HEK293 (cell line): Measurements from ENCODE around the gene FOXN3.
A peak's percentile ranks its signal among the peaks of the same experiment; 100 is the strongest.

Experiments
- CTCF ChIA-PET: fragments of 350-600 bp; formaldehyde crosslinking; extraction: SDS; loops from one replicate; lab custom pipeline; 2021; ENCODE audit warnings: antibody characterized with exemption; lab: Yijun Ruan, JAX
- POLR2A ChIA-PET: fragments of 300-600 bp; formaldehyde crosslinking; extraction: SDS; loops from one replicate; lab custom pipeline; 2020; ENCODE audit warnings: antibody characterized with exemption, inconsistent platforms; lab: Yijun Ruan, JAX
- H3K27ac ChIP-seq: fragments of 200-500 bp; sonication (Bioruptor generic); 2 replicates; pipeline ENCODE4 v1.5.1; 2014; ENCODE audit warnings: low read depth, low read length, control low read depth, inconsistent platforms; ENCODE audit errors: extremely low read depth
- H3K36me3 ChIP-seq, 2 experiments: fragments of 200-500 bp in 1 of 2; sonication (Bioruptor generic) in 1 of 2; 1 replicate in 1 of 2; 2 replicates in 1 of 2; pipeline ENCODE4 v1.5.1; 2014 to 2017; ENCODE audit warnings: inconsistent platforms in 2 of 2, low read length in 2 of 2; ENCODE audit not compliant: control insufficient read depth in 2 of 2, insufficient read depth in 1 of 2
- H3K4me1 ChIP-seq: fragments of 200-500 bp; sonication (Bioruptor generic); 2 replicates; pipeline ENCODE4 v1.5.1; 2014; ENCODE audit warnings: mild to moderate bottlenecking, low read length, inconsistent platforms; ENCODE audit not compliant: control insufficient read depth, insufficient read depth
- H3K4me3 ChIP-seq: 2 replicates; pipeline ENCODE4 v1.5.1; 2011; ENCODE audit warnings: low read depth, mild to moderate bottlenecking, control low read depth, low read length, moderate library complexity
- H3K9me3 ChIP-seq: fragments of 200-500 bp; sonication (Bioruptor generic); 2 replicates; pipeline ENCODE4 v1.5.1; 2014; ENCODE audit warnings: low read depth, low read length, inconsistent platforms; ENCODE audit not compliant: control insufficient read depth, insufficient read depth
- IKZF3 ChIP-seq: fragments of 450-650 bp; IDR thresholded peaks from 2 replicates; pipeline ENCODE4 v1.5.0; 2018; ENCODE audit warnings: missing biosample characterization, mild to moderate bottlenecking, missing genetic modification characterization, moderate library complexity
- SALL2 ChIP-seq: fragments of 450-650 bp; formaldehyde crosslinking; IDR thresholded peaks from 2 replicates; pipeline ENCODE4 v1.5.0; 2017; ENCODE audit warnings: missing biosample characterization, mild to moderate bottlenecking, missing genetic modification characterization, borderline replicate concordance
- SCRT2 ChIP-seq: fragments of 450-650 bp; formaldehyde crosslinking; IDR thresholded peaks from 2 replicates; pipeline ENCODE4 v1.5.1; 2016; ENCODE audit warnings: missing biosample characterization, missing genetic modification characterization
- YY2 ChIP-seq: fragments of 450-650 bp; formaldehyde crosslinking; IDR thresholded peaks from 2 replicates; pipeline ENCODE4 v1.5.1; 2016; ENCODE audit warnings: missing biosample characterization, missing genetic modification characterization
- ZFHX2 ChIP-seq: fragments of 450-650 bp; formaldehyde crosslinking; conservative IDR thresholded peaks from 2 replicates; pipeline ENCODE4 v1.5.1; 2016; ENCODE audit warnings: missing biosample characterization, missing genetic modification characterization
- ZFP69B ChIP-seq: fragments of 450-650 bp; formaldehyde crosslinking; IDR thresholded peaks from 2 replicates; pipeline ENCODE4 v1.5.1; 2016; ENCODE audit warnings: missing biosample characterization, missing genetic modification characterization
- ZNF146 ChIP-seq: fragments of 450-650 bp; formaldehyde crosslinking; IDR thresholded peaks from 2 replicates; pipeline ENCODE4 v1.5.1; 2016; ENCODE audit warnings: missing biosample characterization, missing genetic modification characterization
- ZNF341 ChIP-seq: fragments of 450-650 bp; formaldehyde crosslinking; IDR thresholded peaks from 2 replicates; pipeline ENCODE4; 2016; ENCODE audit warnings: low read depth, missing biosample characterization, missing genetic modification characterization
- ZNF350 ChIP-seq: fragments of 450-650 bp; formaldehyde crosslinking; IDR thresholded peaks from 2 replicates; pipeline ENCODE4 v1.5.0; 2017; ENCODE audit warnings: missing biosample characterization, mild to moderate bottlenecking, missing genetic modification characterization
- ZNF544 ChIP-seq: fragments of 450-650 bp; formaldehyde crosslinking; IDR thresholded peaks from 2 replicates; pipeline ENCODE4 v1.5.0; 2017; ENCODE audit warnings: missing biosample characterization, missing genetic modification characterization
- ZNF549 ChIP-seq: fragments of 450-650 bp; IDR thresholded peaks from 2 replicates; pipeline ENCODE4 v1.5.1; 2018; ENCODE audit warnings: missing biosample characterization, missing genetic modification characterization, mild to moderate bottlenecking, inconsistent platforms, moderate library complexity
- ZNF837 ChIP-seq: fragments of 450-650 bp; formaldehyde crosslinking; IDR thresholded peaks from 2 replicates; pipeline ENCODE4 v1.5.1; 2016; ENCODE audit warnings: missing biosample characterization, missing genetic modification characterization
- ZSCAN30 ChIP-seq: fragments of 450-650 bp; IDR thresholded peaks from 2 replicates; pipeline ENCODE4 v1.5.1; 2018; ENCODE audit warnings: missing biosample characterization, mild to moderate bottlenecking, missing genetic modification characterization, moderate library complexity
- TF ChIP-seq, protein P1 (sequence below): fragments of 450-650 bp; formaldehyde crosslinking; IDR thresholded peaks from 2 replicates; pipeline ENCODE4 v1.5.0; 2017; ENCODE audit warnings: missing biosample characterization, missing genetic modification characterization, borderline replicate concordance
- TF ChIP-seq, protein P2 (sequence below): fragments of 450-650 bp; formaldehyde crosslinking; IDR thresholded peaks from 2 replicates; pipeline ENCODE4 v1.5.1; 2016; ENCODE audit warnings: missing biosample characterization, missing genetic modification characterization
- TF ChIP-seq, protein P3 (sequence below): fragments of 450-650 bp; formaldehyde crosslinking; IDR thresholded peaks from 2 replicates; pipeline ENCODE4 v1.5.1; 2016; ENCODE audit warnings: missing biosample characterization, missing genetic modification characterization
- TF ChIP-seq, protein P4 (sequence below): fragments of 450-650 bp; formaldehyde crosslinking; IDR thresholded peaks from 2 replicates; pipeline ENCODE4 v1.5.1; 2016; ENCODE audit warnings: missing biosample characterization, missing genetic modification characterization
- TF ChIP-seq, protein P5 (sequence below): fragments of 450-650 bp; formaldehyde crosslinking; conservative IDR thresholded peaks from 2 replicates; pipeline ENCODE4 v1.5.1; 2016; ENCODE audit warnings: low read depth, missing biosample characterization, missing genetic modification characterization
- TF ChIP-seq, protein P6 (sequence below): fragments of 450-650 bp; IDR thresholded peaks from 2 replicates; pipeline ENCODE4 v1.5.1; 2018; ENCODE audit warnings: missing biosample characterization, mild to moderate bottlenecking, missing genetic modification characterization

Gene FOXN3

DNA sequence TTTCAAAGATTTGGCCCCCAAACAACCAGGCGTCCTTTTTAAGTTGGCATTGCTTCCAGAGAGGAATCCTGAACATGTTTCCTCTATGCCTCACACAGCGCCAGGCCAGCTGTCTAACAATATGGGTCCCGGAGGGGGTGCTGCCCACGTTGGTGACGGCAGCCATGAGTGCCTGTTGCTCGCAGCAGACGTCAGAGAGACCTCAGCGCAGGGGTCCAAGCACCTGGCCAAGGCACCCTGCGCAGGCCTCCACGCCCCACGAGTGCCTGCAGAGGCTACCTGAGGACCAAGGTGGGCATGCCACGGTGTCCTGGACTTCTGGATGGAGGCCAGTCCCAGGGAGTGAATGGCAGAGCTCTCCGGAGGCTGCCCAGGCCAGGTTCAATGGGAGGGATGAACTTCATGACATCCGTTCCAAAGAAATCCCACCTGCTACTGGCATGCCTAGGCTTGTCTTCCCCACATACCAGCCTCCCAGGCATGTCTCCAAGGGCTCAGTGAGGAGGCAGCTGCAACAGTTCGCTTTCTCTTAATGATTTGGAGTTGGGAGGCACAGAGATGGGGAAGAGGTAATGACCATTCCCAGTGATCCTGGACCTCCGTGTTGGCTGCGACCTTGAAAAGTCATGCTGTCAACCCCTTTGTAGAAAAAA lies 11.6 kb upstream of the FOXN3 start (continued):
- TF ChIP-seq IKZF3 (tag by site-specific recombination) (0 out of 2 replicates have a peak, but pooled peaks have one; percentile 27), SCRT2 (tag by site-specific recombination) (peak; percentile 70), SALL2 (no peak)
- TF ChIP-seq, protein P1, sequence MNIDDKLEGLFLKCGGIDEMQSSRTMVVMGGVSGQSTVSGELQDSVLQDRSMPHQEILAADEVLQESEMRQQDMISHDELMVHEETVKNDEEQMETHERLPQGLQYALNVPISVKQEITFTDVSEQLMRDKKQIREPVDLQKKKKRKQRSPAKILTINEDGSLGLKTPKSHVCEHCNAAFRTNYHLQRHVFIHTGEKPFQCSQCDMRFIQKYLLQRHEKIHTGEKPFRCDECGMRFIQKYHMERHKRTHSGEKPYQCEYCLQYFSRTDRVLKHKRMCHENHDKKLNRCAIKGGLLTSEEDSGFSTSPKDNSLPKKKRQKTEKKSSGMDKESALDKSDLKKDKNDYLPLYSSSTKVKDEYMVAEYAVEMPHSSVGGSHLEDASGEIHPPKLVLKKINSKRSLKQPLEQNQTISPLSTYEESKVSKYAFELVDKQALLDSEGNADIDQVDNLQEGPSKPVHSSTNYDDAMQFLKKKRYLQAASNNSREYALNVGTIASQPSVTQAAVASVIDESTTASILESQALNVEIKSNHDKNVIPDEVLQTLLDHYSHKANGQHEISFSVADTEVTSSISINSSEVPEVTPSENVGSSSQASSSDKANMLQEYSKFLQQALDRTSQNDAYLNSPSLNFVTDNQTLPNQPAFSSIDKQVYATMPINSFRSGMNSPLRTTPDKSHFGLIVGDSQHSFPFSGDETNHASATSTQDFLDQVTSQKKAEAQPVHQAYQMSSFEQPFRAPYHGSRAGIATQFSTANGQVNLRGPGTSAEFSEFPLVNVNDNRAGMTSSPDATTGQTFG, result no peak
- TF ChIP-seq, protein P2, sequence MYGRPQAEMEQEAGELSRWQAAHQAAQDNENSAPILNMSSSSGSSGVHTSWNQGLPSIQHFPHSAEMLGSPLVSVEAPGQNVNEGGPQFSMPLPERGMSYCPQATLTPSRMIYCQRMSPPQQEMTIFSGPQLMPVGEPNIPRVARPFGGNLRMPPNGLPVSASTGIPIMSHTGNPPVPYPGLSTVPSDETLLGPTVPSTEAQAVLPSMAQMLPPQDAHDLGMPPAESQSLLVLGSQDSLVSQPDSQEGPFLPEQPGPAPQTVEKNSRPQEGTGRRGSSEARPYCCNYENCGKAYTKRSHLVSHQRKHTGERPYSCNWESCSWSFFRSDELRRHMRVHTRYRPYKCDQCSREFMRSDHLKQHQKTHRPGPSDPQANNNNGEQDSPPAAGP (tag by site-specific recombination), result no peak
- TF ChIP-seq, protein P3, sequence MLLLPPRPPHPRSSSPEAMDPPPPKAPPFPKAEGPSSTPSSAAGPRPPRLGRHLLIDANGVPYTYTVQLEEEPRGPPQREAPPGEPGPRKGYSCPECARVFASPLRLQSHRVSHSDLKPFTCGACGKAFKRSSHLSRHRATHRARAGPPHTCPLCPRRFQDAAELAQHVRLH (tag by site-specific recombination), result no peak

DNA sequence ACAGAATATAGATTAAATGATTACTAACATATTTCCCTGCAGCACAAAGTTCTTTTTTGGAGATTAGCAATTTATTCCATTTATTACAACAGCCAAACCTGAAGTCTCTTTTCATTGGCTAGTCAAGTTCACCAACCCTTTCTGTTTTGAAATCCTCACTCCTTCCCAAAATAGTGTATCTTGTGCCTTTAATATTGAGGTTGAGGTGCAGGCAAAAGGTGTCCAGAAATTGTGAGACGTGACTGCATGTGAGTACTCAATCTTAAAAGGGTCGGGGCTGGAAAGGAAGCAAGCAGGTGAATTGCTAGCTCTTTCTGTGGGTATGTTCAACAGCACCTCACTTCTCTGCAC lies 11.1 kb upstream of the FOXN3 start:
- CTCF ChIA-PET, result no interaction called here
- peak overlapping the region; percentile 80; the same call in 1 of the 2 replicates for H3K27ac ChIP-seq
- no peaks in the 10 kb centered on the region for H3K36me3 ChIP-seq
- H3K9me3 ChIP-seq, result no peaks in the 10 kb centered on the region
- H3K4me3 ChIP-seq, result no peak overlapping the region
- POLR2A ChIA-PET, result no interaction called here
- peaks cover 29% of the 10 kb centered on the region for H3K4me1 ChIP-seq
- TF ChIP-seq, protein P4, sequence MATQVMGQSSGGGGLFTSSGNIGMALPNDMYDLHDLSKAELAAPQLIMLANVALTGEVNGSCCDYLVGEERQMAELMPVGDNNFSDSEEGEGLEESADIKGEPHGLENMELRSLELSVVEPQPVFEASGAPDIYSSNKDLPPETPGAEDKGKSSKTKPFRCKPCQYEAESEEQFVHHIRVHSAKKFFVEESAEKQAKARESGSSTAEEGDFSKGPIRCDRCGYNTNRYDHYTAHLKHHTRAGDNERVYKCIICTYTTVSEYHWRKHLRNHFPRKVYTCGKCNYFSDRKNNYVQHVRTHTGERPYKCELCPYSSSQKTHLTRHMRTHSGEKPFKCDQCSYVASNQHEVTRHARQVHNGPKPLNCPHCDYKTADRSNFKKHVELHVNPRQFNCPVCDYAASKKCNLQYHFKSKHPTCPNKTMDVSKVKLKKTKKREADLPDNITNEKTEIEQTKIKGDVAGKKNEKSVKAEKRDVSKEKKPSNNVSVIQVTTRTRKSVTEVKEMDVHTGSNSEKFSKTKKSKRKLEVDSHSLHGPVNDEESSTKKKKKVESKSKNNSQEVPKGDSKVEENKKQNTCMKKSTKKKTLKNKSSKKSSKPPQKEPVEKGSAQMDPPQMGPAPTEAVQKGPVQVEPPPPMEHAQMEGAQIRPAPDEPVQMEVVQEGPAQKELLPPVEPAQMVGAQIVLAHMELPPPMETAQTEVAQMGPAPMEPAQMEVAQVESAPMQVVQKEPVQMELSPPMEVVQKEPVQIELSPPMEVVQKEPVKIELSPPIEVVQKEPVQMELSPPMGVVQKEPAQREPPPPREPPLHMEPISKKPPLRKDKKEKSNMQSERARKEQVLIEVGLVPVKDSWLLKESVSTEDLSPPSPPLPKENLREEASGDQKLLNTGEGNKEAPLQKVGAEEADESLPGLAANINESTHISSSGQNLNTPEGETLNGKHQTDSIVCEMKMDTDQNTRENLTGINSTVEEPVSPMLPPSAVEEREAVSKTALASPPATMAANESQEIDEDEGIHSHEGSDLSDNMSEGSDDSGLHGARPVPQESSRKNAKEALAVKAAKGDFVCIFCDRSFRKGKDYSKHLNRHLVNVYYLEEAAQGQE (tag by site-specific recombination), result no peak
- no peak for TF ChIP-seq ZSCAN30 (tag by site-specific recombination)
- TF ChIP-seq ZNF146, result no peak
- no peak for TF ChIP-seq ZNF350 (tag by site-specific recombination)
- no peak for TF ChIP-seq ZNF549 (tag by site-specific recombination)
- no peak for TF ChIP-seq ZNF837 (tag by site-specific recombination)
- TF ChIP-seq, protein P5, sequence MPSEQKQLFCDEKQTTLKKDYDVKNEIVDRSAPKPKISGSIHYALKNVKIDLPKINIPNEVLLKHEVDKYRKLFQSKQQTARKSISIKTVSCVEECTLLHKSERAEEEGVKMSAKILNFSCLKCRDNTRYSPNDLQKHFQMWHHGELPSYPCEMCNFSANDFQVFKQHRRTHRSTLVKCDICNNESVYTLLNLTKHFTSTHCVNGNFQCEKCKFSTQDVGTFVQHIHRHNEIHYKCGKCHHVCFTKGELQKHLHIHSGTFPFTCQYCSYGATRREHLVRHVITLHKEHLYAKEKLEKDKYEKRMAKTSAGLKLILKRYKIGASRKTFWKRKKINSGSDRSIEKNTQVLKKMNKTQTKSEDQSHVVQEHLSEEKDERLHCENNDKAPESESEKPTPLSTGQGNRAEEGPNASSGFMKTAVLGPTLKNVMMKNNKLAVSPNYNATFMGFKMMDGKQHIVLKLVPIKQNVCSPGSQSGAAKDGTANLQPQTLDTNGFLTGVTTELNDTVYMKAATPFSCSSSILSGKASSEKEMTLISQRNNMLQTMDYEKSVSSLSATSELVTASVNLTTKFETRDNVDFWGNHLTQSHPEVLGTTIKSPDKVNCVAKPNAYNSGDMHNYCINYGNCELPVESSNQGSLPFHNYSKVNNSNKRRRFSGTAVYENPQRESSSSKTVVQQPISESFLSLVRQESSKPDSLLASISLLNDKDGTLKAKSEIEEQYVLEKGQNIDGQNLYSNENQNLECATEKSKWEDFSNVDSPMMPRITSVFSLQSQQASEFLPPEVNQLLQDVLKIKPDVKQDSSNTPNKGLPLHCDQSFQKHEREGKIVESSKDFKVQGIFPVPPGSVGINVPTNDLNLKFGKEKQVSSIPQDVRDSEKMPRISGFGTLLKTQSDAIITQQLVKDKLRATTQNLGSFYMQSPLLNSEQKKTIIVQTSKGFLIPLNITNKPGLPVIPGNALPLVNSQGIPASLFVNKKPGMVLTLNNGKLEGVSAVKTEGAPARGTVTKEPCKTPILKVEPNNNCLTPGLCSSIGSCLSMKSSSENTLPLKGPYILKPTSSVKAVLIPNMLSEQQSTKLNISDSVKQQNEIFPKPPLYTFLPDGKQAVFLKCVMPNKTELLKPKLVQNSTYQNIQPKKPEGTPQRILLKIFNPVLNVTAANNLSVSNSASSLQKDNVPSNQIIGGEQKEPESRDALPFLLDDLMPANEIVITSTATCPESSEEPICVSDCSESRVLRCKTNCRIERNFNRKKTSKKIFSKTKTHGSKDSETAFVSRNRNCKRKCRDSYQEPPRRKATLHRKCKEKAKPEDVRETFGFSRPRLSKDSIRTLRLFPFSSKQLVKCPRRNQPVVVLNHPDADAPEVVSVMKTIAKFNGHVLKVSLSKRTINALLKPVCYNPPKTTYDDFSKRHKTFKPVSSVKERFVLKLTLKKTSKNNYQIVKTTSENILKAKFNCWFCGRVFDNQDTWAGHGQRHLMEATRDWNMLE (tag by site-specific recombination), result no peak
- no peak for TF ChIP-seq YY2 (tag by site-specific recombination)
- no peak for TF ChIP-seq ZNF544 (tag by site-specific recombination)
- TF ChIP-seq, protein P6, sequence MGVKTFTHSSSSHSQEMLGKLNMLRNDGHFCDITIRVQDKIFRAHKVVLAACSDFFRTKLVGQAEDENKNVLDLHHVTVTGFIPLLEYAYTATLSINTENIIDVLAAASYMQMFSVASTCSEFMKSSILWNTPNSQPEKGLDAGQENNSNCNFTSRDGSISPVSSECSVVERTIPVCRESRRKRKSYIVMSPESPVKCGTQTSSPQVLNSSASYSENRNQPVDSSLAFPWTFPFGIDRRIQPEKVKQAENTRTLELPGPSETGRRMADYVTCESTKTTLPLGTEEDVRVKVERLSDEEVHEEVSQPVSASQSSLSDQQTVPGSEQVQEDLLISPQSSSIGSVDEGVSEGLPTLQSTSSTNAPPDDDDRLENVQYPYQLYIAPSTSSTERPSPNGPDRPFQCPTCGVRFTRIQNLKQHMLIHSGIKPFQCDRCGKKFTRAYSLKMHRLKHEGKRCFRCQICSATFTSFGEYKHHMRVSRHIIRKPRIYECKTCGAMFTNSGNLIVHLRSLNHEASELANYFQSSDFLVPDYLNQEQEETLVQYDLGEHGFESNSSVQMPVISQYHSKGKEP (tag by site-specific recombination), result no peak
- TF ChIP-seq ZFHX2, result no peak
- TF ChIP-seq ZFP69B (tag by site-specific recombination), result no peak
- no peak for TF ChIP-seq ZNF341 (tag by site-specific recombination)
